Measurements from ENCODE around the gene POU2F1.

The POU2F1 gene

GRCh38 chr1:167178831-167179230 lies 41.9 kb upstream of the POU2F1 start:
- Histone ChIP-seq H3K14ac (ENCODE audit: low read length) (no peak overlapping the region), H2BK12ac (ENCODE audit: low read length) (no peak overlapping the region), H3K4me3 (ENCODE audit: low read length in 2 of 2) (no peak overlapping the region), H3K4ac (ENCODE audit: low read length) (no peak overlapping the region), H4K91ac (ENCODE audit: low read depth, low read length, poor library complexity) (no peak overlapping the region), H2BK5ac (ENCODE audit: low read length) (no peak overlapping the region), H3K9ac (ENCODE audit: low read depth, low read length, poor library complexity) (no peak overlapping the region), H2AFZ (ENCODE audit: low read length) (no peak overlapping the region), H3K9me3 (replicated peaks in 1 of 2; ENCODE audit: control insufficient read depth in 2 of 2, insufficient read depth in 1 of 2, low read depth in 1 of 2, low read length in 2 of 2) (peaks cover 0 to 13% of the 10 kb centered on the region in 2 donors), H3K23ac (ENCODE audit: low read depth, low read length, poor library complexity) (no peak overlapping the region), H3K79me1 (ENCODE audit: low read depth, low read length) (no peaks in the 10 kb centered on the region), H2AK5ac (ENCODE audit: low read depth, low read length) (no peak overlapping the region), H2BK120ac (ENCODE audit: low read depth, low read length) (no peak overlapping the region), H4K8ac (ENCODE audit: low read depth, low read length) (no peak overlapping the region), H3K36me3 (replicated peaks in 1 of 2; ENCODE audit: control insufficient read depth in 2 of 2, insufficient read depth in 2 of 2, low read length in 2 of 2) (no peaks in the 10 kb centered on the region), H3K27ac (replicated peaks; ENCODE audit: low read length) (no peak overlapping the region), H3K4me2 (ENCODE audit: insufficient read depth, low read length, poor library complexity, severe bottlenecking) (no peak overlapping the region), H3K18ac (ENCODE audit: low read length) (no peak overlapping the region), H2BK15ac (ENCODE audit: low read length) (no peak overlapping the region), H3K27me3 (ENCODE audit: control insufficient read depth in 3 of 3, insufficient read depth in 3 of 3, low read depth in 1 of 3, low read length in 3 of 3) (peaks cover 0 to 51% (median 0%) of the 10 kb centered on the region in 3 experiments), H3K4me1 (ENCODE audit: control insufficient read depth in 2 of 2, insufficient read depth in 1 of 2, low read depth in 1 of 2, low read length in 2 of 2) (peaks cover 4 to 6% of the 10 kb centered on the region in 2 donors)
- DNase-seq (ENCODE audit: low spot score): no peak
- no CpG with 5 or more reads among the region's 1 CpG for WGBS, 2 donors (ENCODE audit: extremely low coverage in 2 of 2, insufficient read length in 2 of 2, insufficient replicate concordance in 1 of 2)

- no peak overlapping the region for H3K9ac ChIP-seq (ENCODE audit: low read depth, low read length, poor library complexity)
- no peak overlapping the region for H3K23ac ChIP-seq (ENCODE audit: low read depth, low read length, poor library complexity)
- H2BK120ac ChIP-seq (ENCODE audit: low read depth, low read length): no peak overlapping the region
- no peak overlapping the region for H2BK15ac ChIP-seq (ENCODE audit: low read length)
- H3K4me1 ChIP-seq (ENCODE audit: control insufficient read depth in 2 of 2, insufficient read depth in 1 of 2, low read depth in 1 of 2, low read length in 2 of 2): no peaks in the 10 kb centered on the region
- no peak overlapping the region for H3K4me3 ChIP-seq (ENCODE audit: low read length in 2 of 2)
- no peaks in the 10 kb centered on the region for H3K79me1 ChIP-seq (ENCODE audit: low read depth, low read length)
- no peak overlapping the region for H2BK5ac ChIP-seq (ENCODE audit: low read length)
- H3K4me2 ChIP-seq (ENCODE audit: insufficient read depth, low read length, poor library complexity, severe bottlenecking): no peak overlapping the region
- H4K8ac ChIP-seq (ENCODE audit: low read depth, low read length): no peak overlapping the region
- peaks cover 0 to 7% of the 10 kb centered on the region in 2 donors for H3K9me3 ChIP-seq (replicated peaks in 1 of 2; ENCODE audit: control insufficient read depth in 2 of 2, insufficient read depth in 1 of 2, low read depth in 1 of 2, low read length in 2 of 2)
- no peak for DNase-seq (ENCODE audit: low spot score)
- H3K4ac ChIP-seq (ENCODE audit: low read length): no peak overlapping the region
- H3K27ac ChIP-seq (replicated peaks; ENCODE audit: low read length): no peak overlapping the region
- H4K91ac ChIP-seq (ENCODE audit: low read depth, low read length, poor library complexity): no peak overlapping the region
- H2AFZ ChIP-seq (ENCODE audit: low read length): no peak overlapping the region
- no peaks in the 10 kb centered on the region for H3K36me3 ChIP-seq (replicated peaks in 1 of 2; ENCODE audit: control insufficient read depth in 2 of 2, insufficient read depth in 2 of 2, low read length in 2 of 2)
- peaks cover 0 to 64% (median 0%) of the 10 kb centered on the region in 3 experiments for H3K27me3 ChIP-seq (ENCODE audit: control insufficient read depth in 3 of 3, insufficient read depth in 3 of 3, low read depth in 1 of 3, low read length in 3 of 3)
- no peak overlapping the region for H2AK5ac ChIP-seq (ENCODE audit: low read depth, low read length)
- H3K18ac ChIP-seq (ENCODE audit: low read length): no peak overlapping the region
- no peak overlapping the region for H2BK12ac ChIP-seq (ENCODE audit: low read length)
- H3K14ac ChIP-seq (ENCODE audit: low read length): no peak overlapping the region
These were observed 37.9 kb upstream of the POU2F1 start for GRCh38 chr1:167182571-167183320.

- H3K14ac ChIP-seq (ENCODE audit: low read length): no peak overlapping the region
- H3K79me1 ChIP-seq (ENCODE audit: low read depth, low read length): no peaks in the 10 kb centered on the region
- no peaks in the 10 kb centered on the region for H3K9me3 ChIP-seq (replicated peaks in 1 of 2; ENCODE audit: control insufficient read depth in 2 of 2, insufficient read depth in 1 of 2, low read depth in 1 of 2, low read length in 2 of 2)
- H4K91ac ChIP-seq (ENCODE audit: low read depth, low read length, poor library complexity): no peak overlapping the region
- no peak overlapping the region for H3K4ac ChIP-seq (ENCODE audit: low read length)
- no peak overlapping the region for H3K27ac ChIP-seq (replicated peaks; ENCODE audit: low read length)
- no peak overlapping the region for H2BK15ac ChIP-seq (ENCODE audit: low read length)
- H3K4me3 ChIP-seq (ENCODE audit: low read length in 2 of 2): no peak overlapping the region
- no peak overlapping the region for H3K4me2 ChIP-seq (ENCODE audit: insufficient read depth, low read length, poor library complexity, severe bottlenecking)
- no CpG with 5 or more reads among the region's 2 CpGs for WGBS, 2 donors (ENCODE audit: extremely low coverage in 2 of 2, insufficient read length in 2 of 2, insufficient replicate concordance in 1 of 2)
- no peak overlapping the region for H3K18ac ChIP-seq (ENCODE audit: low read length)
- H2BK12ac ChIP-seq (ENCODE audit: low read length): no peak overlapping the region
- H3K9ac ChIP-seq (ENCODE audit: low read depth, low read length, poor library complexity): no peak overlapping the region
- H2AFZ ChIP-seq (ENCODE audit: low read length): no peak overlapping the region
- no peak overlapping the region for H4K8ac ChIP-seq (ENCODE audit: low read depth, low read length)
- H2BK5ac ChIP-seq (ENCODE audit: low read length): no peak overlapping the region
- DNase-seq (ENCODE audit: low spot score): no peak
- H3K27me3 ChIP-seq (ENCODE audit: control insufficient read depth in 3 of 3, insufficient read depth in 3 of 3, low read depth in 1 of 3, low read length in 3 of 3): peaks cover 0 to 59% (median 0%) of the 10 kb centered on the region in 3 experiments
- H2AK5ac ChIP-seq (ENCODE audit: low read depth, low read length): no peak overlapping the region
- H3K4me1 ChIP-seq (ENCODE audit: control insufficient read depth in 2 of 2, insufficient read depth in 1 of 2, low read depth in 1 of 2, low read length in 2 of 2): no peaks in the 10 kb centered on the region
- no peaks in the 10 kb centered on the region for H3K36me3 ChIP-seq (replicated peaks in 1 of 2; ENCODE audit: control insufficient read depth in 2 of 2, insufficient read depth in 2 of 2, low read length in 2 of 2)
- H3K23ac ChIP-seq (ENCODE audit: low read depth, low read length, poor library complexity): no peak overlapping the region
- no peak overlapping the region for H2BK120ac ChIP-seq (ENCODE audit: low read depth, low read length)
These were observed 36.6 kb upstream of the POU2F1 start for GRCh38 chr1:167184081-167184480.

- H2AK5ac ChIP-seq (ENCODE audit: low read depth, low read length): no peak overlapping the region
- H3K9me3 ChIP-seq (replicated peaks in 1 of 2; ENCODE audit: control insufficient read depth in 2 of 2, insufficient read depth in 1 of 2, low read depth in 1 of 2, low read length in 2 of 2): no peaks in the 10 kb centered on the region
- H2BK12ac ChIP-seq (ENCODE audit: low read length): no peak overlapping the region
- no peak overlapping the region for H2AFZ ChIP-seq (ENCODE audit: low read length)
- WGBS, 2 donors (ENCODE audit: extremely low coverage in 2 of 2, insufficient read length in 2 of 2, insufficient replicate concordance in 1 of 2): no CpG with 5 or more reads among the region's 3 CpGs
- H3K4me1 ChIP-seq (ENCODE audit: control insufficient read depth in 2 of 2, insufficient read depth in 1 of 2, low read depth in 1 of 2, low read length in 2 of 2): no peaks in the 10 kb centered on the region
- H3K79me1 ChIP-seq (ENCODE audit: low read depth, low read length): no peaks in the 10 kb centered on the region
- H4K91ac ChIP-seq (ENCODE audit: low read depth, low read length, poor library complexity): no peak overlapping the region
- H3K4me2 ChIP-seq (ENCODE audit: insufficient read depth, low read length, poor library complexity, severe bottlenecking): no peak overlapping the region
- H3K27me3 ChIP-seq (ENCODE audit: control insufficient read depth in 3 of 3, insufficient read depth in 3 of 3, low read depth in 1 of 3, low read length in 3 of 3): peaks cover 0 to 60% (median 0%) of the 10 kb centered on the region in 3 experiments
- no peak overlapping the region for H2BK120ac ChIP-seq (ENCODE audit: low read depth, low read length)
- no peak overlapping the region for H2BK5ac ChIP-seq (ENCODE audit: low read length)
- H3K14ac ChIP-seq (ENCODE audit: low read length): no peak overlapping the region
- H3K4me3 ChIP-seq (ENCODE audit: low read length in 2 of 2): no peak overlapping the region
- no peak overlapping the region for H3K9ac ChIP-seq (ENCODE audit: low read depth, low read length, poor library complexity)
- no peak overlapping the region for H4K8ac ChIP-seq (ENCODE audit: low read depth, low read length)
- no peaks in the 10 kb centered on the region for H3K36me3 ChIP-seq (replicated peaks in 1 of 2; ENCODE audit: control insufficient read depth in 2 of 2, insufficient read depth in 2 of 2, low read length in 2 of 2)
- no peak overlapping the region for H3K4ac ChIP-seq (ENCODE audit: low read length)
- H2BK15ac ChIP-seq (ENCODE audit: low read length): no peak overlapping the region
- no peak for DNase-seq (ENCODE audit: low spot score)
- no peak overlapping the region for H3K23ac ChIP-seq (ENCODE audit: low read depth, low read length, poor library complexity)
- no peak overlapping the region for H3K27ac ChIP-seq (replicated peaks; ENCODE audit: low read length)
- no peak overlapping the region for H3K18ac ChIP-seq (ENCODE audit: low read length)
These were observed 35.6 kb upstream of the POU2F1 start for GRCh38 chr1:167185062-167185461.
